Suprapubic skin (tissue), 4 donors: ENCODE results near the gene PROZ. TPM values are rescaled to one million over a fixed set of nuclear protein-coding genes. Genes with fewer than 3 reads are reported as not detected.

Experiments
- DNase-seq, 2 donors: peaks; one replicate each; pipeline ENCODE4 v3.0.0-alpha.2; 2019; ENCODE audit warnings: low spot score in 2 of 2
- H3K27ac ChIP-seq: fragments of 200-600 bp; sonication (generic); one replicate; pipeline ENCODE4 v1.5.1; 2019
- H3K27me3 ChIP-seq: fragments of 200-600 bp; sonication (generic); one replicate; pipeline ENCODE4 v1.5.1; 2019
- H3K36me3 ChIP-seq: fragments of 200-600 bp; sonication (generic); one replicate; pipeline ENCODE4 v1.5.1; 2019
- H3K4me1 ChIP-seq: fragments of 200-600 bp; sonication (generic); one replicate; pipeline ENCODE4 v1.5.1; 2019
- H3K4me3 ChIP-seq: fragments of 200-600 bp; sonication (generic); one replicate; pipeline ENCODE4 v1.5.1; 2019; ENCODE audit warnings: mild to moderate bottlenecking
- H3K9me3 ChIP-seq: fragments of 200-600 bp; sonication (generic); one replicate; pipeline ENCODE4 v1.5.1; 2019
- EP300 ChIP-seq: sonication (generic); formaldehyde crosslinking; IDR thresholded peaks from one replicate; pipeline ENCODE4 v1.6.1; 2017; ENCODE audit warnings: antibody characterized with exemption
- POLR2A ChIP-seq, 2 donors: fragments of 450-650 bp; IDR thresholded peaks; one replicate each; pipeline ENCODE4 v1.6.1; 2017; ENCODE audit warnings: antibody characterized with exemption in 2 of 2, mild to moderate bottlenecking in 2 of 2, moderate library complexity in 2 of 2
- POLR2AphosphoS5 ChIP-seq, 3 donors: sonication (generic); formaldehyde crosslinking; IDR thresholded peaks; one replicate each; pipeline ENCODE4 v1.6.1; 2017; ENCODE audit warnings: antibody characterized with exemption in 3 of 3
- WGBS: methylation state at CpG from one replicate; pipeline ENCODE4 v1.1.5; 2018; 5-methylcytosine and 5-hydroxymethylcytosine counted together
- total RNA-seq, 4 donors: library from RNA; depleted of rRNA; stranded (reverse); fragments of >200 nt; gene quantifications; one replicate each; pipeline ENCODE4 v1.1.0, GENCODE V29; 2016
- TF ChIP-seq, protein P1 (sequence below), 2 donors: fragments of 200-600 bp in 1 of 2; fragments of 450-650 bp in 1 of 2; sonication (generic) in 1 of 2; IDR thresholded peaks; one replicate each; pipeline ENCODE4 v1.5.1; 2016 to 2019; ENCODE audit warnings: antibody characterized with exemption in 2 of 2, mild to moderate bottlenecking in 1 of 2, moderate library complexity in 1 of 2

PROZ gene
- total RNA-seq, 4 donors from 2014 or later: not detected

DNA sequence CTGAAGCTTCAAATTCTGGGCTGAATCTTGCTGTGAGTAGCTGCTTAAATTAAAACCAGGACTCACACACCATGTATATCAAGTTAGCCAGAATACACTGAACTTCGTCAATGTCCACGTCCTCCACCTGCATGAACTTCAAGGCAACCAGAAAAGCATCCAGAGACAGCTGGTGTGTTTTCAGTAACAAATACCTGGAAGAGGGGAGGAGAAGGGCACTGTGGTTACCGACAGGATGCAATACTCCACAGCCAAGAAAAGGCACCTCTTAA, 20.4 kb downstream of the PROZ start:
- TF ChIP-seq, protein P1, sequence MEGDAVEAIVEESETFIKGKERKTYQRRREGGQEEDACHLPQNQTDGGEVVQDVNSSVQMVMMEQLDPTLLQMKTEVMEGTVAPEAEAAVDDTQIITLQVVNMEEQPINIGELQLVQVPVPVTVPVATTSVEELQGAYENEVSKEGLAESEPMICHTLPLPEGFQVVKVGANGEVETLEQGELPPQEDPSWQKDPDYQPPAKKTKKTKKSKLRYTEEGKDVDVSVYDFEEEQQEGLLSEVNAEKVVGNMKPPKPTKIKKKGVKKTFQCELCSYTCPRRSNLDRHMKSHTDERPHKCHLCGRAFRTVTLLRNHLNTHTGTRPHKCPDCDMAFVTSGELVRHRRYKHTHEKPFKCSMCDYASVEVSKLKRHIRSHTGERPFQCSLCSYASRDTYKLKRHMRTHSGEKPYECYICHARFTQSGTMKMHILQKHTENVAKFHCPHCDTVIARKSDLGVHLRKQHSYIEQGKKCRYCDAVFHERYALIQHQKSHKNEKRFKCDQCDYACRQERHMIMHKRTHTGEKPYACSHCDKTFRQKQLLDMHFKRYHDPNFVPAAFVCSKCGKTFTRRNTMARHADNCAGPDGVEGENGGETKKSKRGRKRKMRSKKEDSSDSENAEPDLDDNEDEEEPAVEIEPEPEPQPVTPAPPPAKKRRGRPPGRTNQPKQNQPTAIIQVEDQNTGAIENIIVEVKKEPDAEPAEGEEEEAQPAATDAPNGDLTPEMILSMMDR (IDR thresholded peaks at IDR 0.05): no peak
- TF ChIP-seq POLR2A (IDR thresholded peaks at IDR 0.05) (no peak), POLR2AphosphoS5 (IDR thresholded peaks at IDR 0.05) (no peak), EP300 (no peak)
- H3K27ac ChIP-seq: no peak overlapping the region
- H3K27me3 ChIP-seq: no peaks in the 10 kb centered on the region
- H3K9me3 ChIP-seq: no peaks in the 10 kb centered on the region
- whole genome bisulfite sequencing: 84% methylated on average over 3 of the region's 3 CpGs
- no peak for DNase-seq
- no peak overlapping the region for H3K4me3 ChIP-seq
- H3K4me1 ChIP-seq: no peaks in the 10 kb centered on the region
- peaks cover 92% of the 10 kb centered on the region for H3K36me3 ChIP-seq

DNA sequence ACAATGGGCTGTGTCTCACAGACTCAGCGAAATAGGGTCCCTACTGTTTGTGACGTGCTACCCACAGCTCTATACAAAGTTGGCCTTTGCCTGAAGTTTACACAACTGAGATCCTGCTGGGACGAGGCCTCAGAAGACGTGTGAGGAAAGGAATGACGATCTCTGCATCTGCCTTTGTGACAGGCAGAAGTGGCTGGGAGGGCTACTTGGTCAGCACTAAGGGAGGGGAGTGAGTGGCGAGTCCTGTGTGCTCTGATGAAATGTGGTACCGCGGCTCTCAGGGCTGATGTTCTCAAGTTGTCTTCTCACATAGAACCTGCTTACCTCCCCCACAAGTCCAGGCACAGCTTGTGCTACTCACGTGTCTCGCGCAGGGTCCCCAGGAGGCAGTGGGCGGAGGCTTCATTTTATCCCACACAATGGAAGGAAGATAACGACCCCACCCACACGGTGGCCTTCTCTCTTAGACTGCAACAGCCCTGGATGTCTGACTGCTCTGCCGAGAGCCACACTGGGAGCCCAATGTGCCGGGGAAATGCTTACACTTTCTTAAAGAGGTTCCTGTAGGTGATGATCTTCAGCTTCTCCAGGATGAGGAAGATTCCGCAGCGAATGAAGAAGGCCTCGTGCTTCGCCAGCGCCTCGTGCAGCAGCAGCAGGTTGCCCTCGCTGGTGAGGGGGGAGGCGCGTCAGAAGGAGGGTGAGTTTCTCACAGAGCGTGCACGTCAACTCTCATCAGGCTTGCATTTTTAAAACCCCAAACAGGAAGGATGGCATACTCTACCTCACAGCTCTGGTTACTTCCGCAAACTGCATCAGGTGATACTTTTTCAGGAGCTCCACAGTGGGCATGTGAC, 21.2 kb downstream of the PROZ start:
- H3K27ac ChIP-seq: no peak overlapping the region
- TF ChIP-seq EP300: no peak
- TF ChIP-seq POLR2AphosphoS5 (IDR thresholded peaks at IDR 0.05): no peak
- TF ChIP-seq, protein P1 (IDR thresholded peaks at IDR 0.05): no peak
- no peak for TF ChIP-seq POLR2A (IDR thresholded peaks at IDR 0.05)
- H3K4me3 ChIP-seq: no peak overlapping the region
- H3K36me3 ChIP-seq: peaks cover 95% of the 10 kb centered on the region
- H3K27me3 ChIP-seq: no peaks in the 10 kb centered on the region
- WGBS: 95% methylated on average over 25 of the region's 28 CpGs
- no peaks in the 10 kb centered on the region for H3K9me3 ChIP-seq
- no peaks in the 10 kb centered on the region for H3K4me1 ChIP-seq
- no peak for DNase-seq

DNA sequence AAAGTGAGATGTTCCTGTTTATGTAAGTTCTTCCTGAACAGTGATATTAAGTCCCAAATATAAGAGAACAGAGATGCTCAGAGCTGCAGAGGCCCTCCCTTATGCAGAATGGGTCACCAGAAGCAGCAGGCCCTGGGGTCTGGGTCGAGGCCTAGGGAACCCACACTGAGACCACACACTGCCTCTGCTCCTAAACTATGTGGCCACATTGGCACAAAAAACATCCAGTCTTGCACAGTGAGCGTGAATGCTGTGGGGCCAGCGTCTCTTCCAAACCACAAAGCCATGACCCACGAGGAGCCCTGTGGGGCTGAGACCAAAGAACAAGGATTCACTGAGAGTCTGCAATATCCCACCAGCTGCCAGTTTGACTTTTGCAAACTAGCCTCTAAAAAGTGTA, 23.6 kb downstream of the PROZ start:
- WGBS: 86% methylated on average over 4 of the region's 4 CpGs
- H3K4me3 ChIP-seq: no peak overlapping the region
- H3K9me3 ChIP-seq: no peaks in the 10 kb centered on the region
- peaks cover 74% of the 10 kb centered on the region for H3K36me3 ChIP-seq
- TF ChIP-seq POLR2AphosphoS5 (IDR thresholded peaks at IDR 0.05): no peak
- TF ChIP-seq EP300: no peak
- no peak for TF ChIP-seq POLR2A (IDR thresholded peaks at IDR 0.05)
- TF ChIP-seq, protein P1 (IDR thresholded peaks at IDR 0.05): no peak
- no peaks in the 10 kb centered on the region for H3K27me3 ChIP-seq
- H3K4me1 ChIP-seq: peaks cover 5% of the 10 kb centered on the region
- DNase-seq: no peak
- H3K27ac ChIP-seq: no peak overlapping the region

DNA sequence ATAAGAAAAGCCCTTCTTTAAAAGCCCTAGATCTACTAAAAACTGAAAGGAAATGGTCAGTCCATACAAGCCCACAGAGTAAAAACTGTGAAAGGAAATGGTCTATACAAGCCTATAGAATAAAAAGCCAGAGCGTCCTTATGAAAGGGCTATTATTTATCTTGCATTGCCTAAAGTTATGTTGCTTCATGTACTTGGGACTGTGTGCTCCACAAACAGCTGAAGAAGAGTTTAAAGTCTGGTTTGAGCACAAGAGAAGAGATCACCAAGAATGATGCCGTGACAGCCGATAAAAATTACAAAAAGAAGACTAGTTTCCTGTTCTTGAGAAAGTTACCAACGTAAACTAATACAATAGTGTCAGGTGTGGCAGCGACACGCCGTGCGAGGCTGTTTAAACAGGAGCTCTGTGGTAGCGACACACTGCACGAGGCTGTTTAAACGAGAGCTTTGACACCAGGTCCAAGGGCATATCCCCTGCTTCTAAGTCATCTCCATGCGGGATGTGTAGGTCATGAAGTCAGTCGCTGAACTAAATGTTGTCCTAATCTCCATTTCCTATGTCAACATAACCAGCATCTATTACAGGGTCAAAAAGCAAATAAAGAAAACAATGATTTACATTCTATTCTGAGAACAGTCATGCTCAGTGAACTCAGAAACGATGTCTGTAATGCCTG, 25.1 kb downstream of the PROZ start:
- Histone ChIP-seq H3K9me3 (no peaks in the 10 kb centered on the region), H3K4me1 (peaks cover 6% of the 10 kb centered on the region), H3K27ac (no peak overlapping the region), H3K36me3 (peaks cover 60% of the 10 kb centered on the region), H3K4me3 (no peak overlapping the region), H3K27me3 (no peaks in the 10 kb centered on the region)
- TF ChIP-seq POLR2AphosphoS5 (IDR thresholded peaks at IDR 0.05) (no peak), POLR2A (IDR thresholded peaks at IDR 0.05) (no peak), EP300 (no peak)
- TF ChIP-seq, protein P1 (IDR thresholded peaks at IDR 0.05): no peak
- DNase-seq: no peak
- 86% methylated on average over 14 of the region's 14 CpGs for WGBS
